ENCODE measurements around the gene RIT2.

DNA sequence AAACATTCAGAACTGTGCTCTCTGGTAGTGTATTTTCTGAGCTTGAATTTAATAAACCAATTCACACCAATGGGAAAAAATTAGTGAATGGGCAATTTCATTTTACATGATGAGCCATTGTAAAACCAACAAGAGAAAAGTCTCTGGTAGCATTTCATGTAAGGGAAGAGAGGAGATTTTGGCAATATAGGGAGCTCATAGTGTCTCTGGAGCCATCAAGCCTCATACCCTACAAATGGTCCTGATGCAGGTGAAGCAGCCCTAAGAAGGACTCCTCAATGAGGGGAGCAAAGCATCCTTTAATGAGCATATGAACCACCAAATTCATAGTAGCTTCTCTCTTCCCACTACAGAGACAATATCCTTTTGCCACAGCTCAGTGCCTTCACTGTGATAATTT is 373.0 kb downstream of the RIT2 start:
- TF ChIP-seq POLR2A (IDR thresholded peaks at IDR 0.05): no peak
- TF ChIP-seq, protein P1, sequence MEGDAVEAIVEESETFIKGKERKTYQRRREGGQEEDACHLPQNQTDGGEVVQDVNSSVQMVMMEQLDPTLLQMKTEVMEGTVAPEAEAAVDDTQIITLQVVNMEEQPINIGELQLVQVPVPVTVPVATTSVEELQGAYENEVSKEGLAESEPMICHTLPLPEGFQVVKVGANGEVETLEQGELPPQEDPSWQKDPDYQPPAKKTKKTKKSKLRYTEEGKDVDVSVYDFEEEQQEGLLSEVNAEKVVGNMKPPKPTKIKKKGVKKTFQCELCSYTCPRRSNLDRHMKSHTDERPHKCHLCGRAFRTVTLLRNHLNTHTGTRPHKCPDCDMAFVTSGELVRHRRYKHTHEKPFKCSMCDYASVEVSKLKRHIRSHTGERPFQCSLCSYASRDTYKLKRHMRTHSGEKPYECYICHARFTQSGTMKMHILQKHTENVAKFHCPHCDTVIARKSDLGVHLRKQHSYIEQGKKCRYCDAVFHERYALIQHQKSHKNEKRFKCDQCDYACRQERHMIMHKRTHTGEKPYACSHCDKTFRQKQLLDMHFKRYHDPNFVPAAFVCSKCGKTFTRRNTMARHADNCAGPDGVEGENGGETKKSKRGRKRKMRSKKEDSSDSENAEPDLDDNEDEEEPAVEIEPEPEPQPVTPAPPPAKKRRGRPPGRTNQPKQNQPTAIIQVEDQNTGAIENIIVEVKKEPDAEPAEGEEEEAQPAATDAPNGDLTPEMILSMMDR (IDR thresholded peaks at IDR 0.05): no peak

Measured in ovary (tissue), 3 donors.